ENCODE data around the gene WIPI1. TPM values are rescaled to one million over a fixed set of nuclear protein-coding genes. Genes with fewer than 3 reads are reported as not detected.

WIPI1 gene
- total and polyA plus RNA-seq, 5 donors, result 42.6 to 71.3 (median 47.9) TPM

DNA sequence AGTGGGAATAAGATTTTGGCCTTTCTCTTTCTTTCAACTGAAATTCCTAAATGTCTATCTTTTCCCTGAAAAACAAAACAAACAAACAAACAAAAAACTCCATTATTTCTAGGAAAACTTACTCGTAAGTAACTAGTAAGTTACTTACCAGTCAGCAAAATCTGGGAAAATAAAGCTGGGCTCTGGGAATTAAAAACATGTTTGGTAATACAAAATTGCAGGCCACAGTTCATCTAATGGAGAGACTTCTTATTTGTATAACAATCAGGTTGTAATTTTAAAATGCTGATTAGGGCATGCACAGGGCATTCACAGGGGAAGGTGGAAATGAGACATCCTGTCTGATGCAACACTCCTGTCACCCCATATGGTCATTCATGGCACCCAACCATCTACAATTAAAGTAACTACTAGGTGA is 3.8 kb upstream of the WIPI1 start:
- DNase-seq (no peak), ATAC-seq (no peak)
- Histone ChIP-seq H3K9me3 (ENCODE audit: control insufficient read depth, low read length) (no peaks in the 10 kb centered on the region), H3K27me3 (ENCODE audit: control insufficient read depth, insufficient read depth) (no peaks in the 10 kb centered on the region), H3K4me3 (ENCODE audit: low read length) (no peak overlapping the region), H3K4me1 (ENCODE audit: control insufficient read depth, insufficient read depth, low read length) (no peaks in the 10 kb centered on the region), H3K27ac (ENCODE audit: low read length) (peak overlapping the region; percentile 73)
- intact Hi-C loops (cut with DNase I), result loop anchor here in 3 of 4 donors (5.0 to 10.0 kb wide), 6 partner anchors 54 to 294 kb away; partner anchors contain the start of gene PRKAR1A (in 1 of the 3)
- WGBS, result 81% methylated on average over 1 of the region's 1 CpG

- DNase-seq (no peak), ATAC-seq (no peak)
- Histone ChIP-seq H3K27ac (ENCODE audit: low read length) (peak overlapping the region; percentile 58), H3K27me3 (ENCODE audit: control insufficient read depth, insufficient read depth) (no peaks in the 10 kb centered on the region), H3K9me3 (ENCODE audit: control insufficient read depth, low read length) (no peaks in the 10 kb centered on the region), H3K4me1 (ENCODE audit: control insufficient read depth, insufficient read depth, low read length) (no peaks in the 10 kb centered on the region), H3K4me3 (ENCODE audit: low read length) (no peak overlapping the region)
- intact Hi-C loops (cut with DNase I), result loop anchor here in 3 of 4 donors (5.0 to 10.0 kb wide), 6 partner anchors 54 to 294 kb away; partner anchors contain the start of gene PRKAR1A (in 1 of the 3)
These were observed 3.4 kb upstream of the WIPI1 start for GRCh38 chr17:68460715-68461114.

GRCh38 chr17:68460146-68460545 is 2.9 kb upstream of the WIPI1 start:
- H3K4me3 ChIP-seq (ENCODE audit: low read length), result no peak overlapping the region
- no peaks in the 10 kb centered on the region for H3K9me3 ChIP-seq (ENCODE audit: control insufficient read depth, low read length)
- peak overlapping the region; percentile 75 for H3K27ac ChIP-seq (ENCODE audit: low read length)
- DNase-seq, result no peak
- ATAC-seq, result no peak
- intact Hi-C loops (cut with DNase I), result loop anchor here in 3 of 4 donors (5.0 to 10.0 kb wide), 6 partner anchors 55 to 295 kb away; partner anchors contain the start of gene PRKAR1A (in 1 of the 3)
- H3K4me1 ChIP-seq (ENCODE audit: control insufficient read depth, insufficient read depth, low read length), result no peaks in the 10 kb centered on the region
- WGBS, result 70% methylated on average over 2 of the region's 2 CpGs
- H3K27me3 ChIP-seq (ENCODE audit: control insufficient read depth, insufficient read depth), result no peaks in the 10 kb centered on the region

DNA sequence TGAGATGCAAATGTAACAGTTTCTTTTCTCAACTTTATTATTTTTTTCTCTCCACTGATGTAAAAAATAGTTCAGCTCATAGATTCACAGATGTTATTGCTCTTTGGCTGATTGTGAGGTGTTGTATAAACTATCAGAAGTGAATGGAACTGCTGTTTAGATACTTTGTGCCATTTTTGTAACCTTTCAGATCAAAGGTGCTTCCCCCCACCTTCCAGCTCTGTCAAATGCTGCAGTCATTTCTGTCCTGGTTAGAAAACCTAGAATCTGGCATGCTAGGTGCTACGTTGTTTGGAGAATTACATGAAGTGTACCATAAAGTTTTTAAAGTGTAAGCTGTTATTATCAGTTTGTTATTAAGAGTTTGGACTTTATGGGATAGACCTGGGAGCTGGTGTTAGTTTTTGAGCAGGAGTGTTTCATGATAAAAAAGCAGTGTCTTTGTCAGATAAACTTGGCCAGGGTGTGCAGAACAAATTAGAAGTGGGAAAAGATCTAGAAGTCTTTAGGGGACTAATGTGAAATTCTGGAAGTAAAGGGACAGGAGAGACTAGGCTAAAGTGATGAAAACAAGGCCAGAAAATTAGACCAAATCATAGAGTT is 1.8 kb upstream of the WIPI1 start:
- no peak for ATAC-seq
- H3K4me1 ChIP-seq (ENCODE audit: control insufficient read depth, insufficient read depth, low read length), result no peaks in the 10 kb centered on the region
- no peak overlapping the region for H3K4me3 ChIP-seq (ENCODE audit: low read length)
- H3K27me3 ChIP-seq (ENCODE audit: control insufficient read depth, insufficient read depth), result no peaks in the 10 kb centered on the region
- WGBS, result 43% methylated on average over 1 of the region's 1 CpG
- intact Hi-C loops (cut with DNase I), result no loop called here
- H3K9me3 ChIP-seq (ENCODE audit: control insufficient read depth, low read length), result no peaks in the 10 kb centered on the region
- no peak for DNase-seq
- H3K27ac ChIP-seq (ENCODE audit: low read length), result no peak overlapping the region

- intact Hi-C loops (cut with DNase I), result no loop called here
- 34% methylated on average over 12 of the region's 12 CpGs for WGBS
These were observed 1.2 kb upstream of the WIPI1 start for GRCh38 chr17:68458260-68459036.

DNA sequence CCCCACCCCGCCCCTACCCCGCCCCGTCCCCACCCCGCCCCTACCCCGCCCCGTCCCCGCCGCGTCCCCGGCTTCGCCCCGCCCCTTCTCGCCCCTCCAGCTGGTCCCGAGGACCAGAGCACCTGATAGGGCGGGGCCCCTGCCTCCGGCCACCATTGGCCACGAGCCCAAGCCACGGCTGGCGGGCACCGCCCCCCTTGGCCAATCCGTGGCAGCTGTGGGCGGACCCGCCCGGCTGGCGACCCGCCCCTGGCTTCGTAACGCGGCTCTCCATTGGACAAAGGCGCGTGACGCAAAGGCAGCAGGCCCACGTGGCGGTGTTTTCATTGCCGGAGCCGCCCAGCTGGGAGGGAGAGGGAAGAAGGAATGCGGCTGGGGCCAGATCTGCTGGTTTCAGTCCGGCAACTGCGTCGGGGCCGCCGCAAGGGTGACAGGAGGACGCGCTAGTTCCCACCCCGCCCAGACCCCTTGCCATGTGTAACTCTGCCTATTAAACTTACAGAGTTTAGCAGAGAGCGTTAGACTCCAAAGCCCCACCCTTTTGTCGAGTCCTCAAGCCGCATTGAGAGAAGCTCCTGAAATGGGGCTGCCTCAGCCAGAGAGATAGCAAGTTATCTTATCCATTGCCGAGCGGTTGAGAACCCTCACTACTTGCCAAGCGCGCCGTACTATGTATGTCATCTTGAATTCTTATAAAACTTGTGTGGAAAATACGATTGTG is 403 bp upstream of the WIPI1 start:
- intact Hi-C loops (cut with DNase I), result no loop called here
- 1% methylated on average over 50 of the region's 54 CpGs for WGBS
- Histone ChIP-seq H3K4me1 (ENCODE audit: control insufficient read depth, insufficient read depth, low read length) (no peaks in the 10 kb centered on the region), H3K9me3 (ENCODE audit: control insufficient read depth, low read length) (no peaks in the 10 kb centered on the region), H3K27ac (ENCODE audit: low read length) (peak overlapping the region; percentile 95), H3K27me3 (ENCODE audit: control insufficient read depth, insufficient read depth) (no peaks in the 10 kb centered on the region), H3K4me3 (ENCODE audit: low read length) (peak overlapping the region; percentile 87)
- DNase-seq (peak; percentile 99 to 100 (median 100)), ATAC-seq (peak; percentile 92 to 93)

More at GRCh38 chr17:68458260-68459036, 1.2 kb upstream of the WIPI1 start:
- Histone ChIP-seq H3K4me1 (ENCODE audit: control insufficient read depth, insufficient read depth, low read length) (no peaks in the 10 kb centered on the region), H3K9me3 (ENCODE audit: control insufficient read depth, low read length) (no peaks in the 10 kb centered on the region), H3K4me3 (ENCODE audit: low read length) (peak overlapping the region; percentile 43), H3K27me3 (ENCODE audit: control insufficient read depth, insufficient read depth) (no peaks in the 10 kb centered on the region), H3K27ac (ENCODE audit: low read length) (peak overlapping the region; percentile 95)
- DNase-seq (no peak), ATAC-seq (no peak)

- Histone ChIP-seq H3K9me3 (ENCODE audit: control insufficient read depth, low read length) (no peaks in the 10 kb centered on the region), H3K4me1 (ENCODE audit: control insufficient read depth, insufficient read depth, low read length) (no peaks in the 10 kb centered on the region), H3K27ac (ENCODE audit: low read length) (peak overlapping the region; percentile 99), H3K27me3 (ENCODE audit: control insufficient read depth, insufficient read depth) (no peaks in the 10 kb centered on the region), H3K4me3 (ENCODE audit: low read length) (peak overlapping the region; percentile 87)
- DNase-seq (peak; percentile 87 to 94 (median 91)), ATAC-seq (peak; percentile 82 to 86)
- WGBS, result 7% methylated on average over 23 of the region's 23 CpGs
- intact Hi-C loops (cut with DNase I), result no loop called here
These were observed 743 bp downstream of the WIPI1 start for GRCh38 chr17:68456339-68457167.

DNA sequence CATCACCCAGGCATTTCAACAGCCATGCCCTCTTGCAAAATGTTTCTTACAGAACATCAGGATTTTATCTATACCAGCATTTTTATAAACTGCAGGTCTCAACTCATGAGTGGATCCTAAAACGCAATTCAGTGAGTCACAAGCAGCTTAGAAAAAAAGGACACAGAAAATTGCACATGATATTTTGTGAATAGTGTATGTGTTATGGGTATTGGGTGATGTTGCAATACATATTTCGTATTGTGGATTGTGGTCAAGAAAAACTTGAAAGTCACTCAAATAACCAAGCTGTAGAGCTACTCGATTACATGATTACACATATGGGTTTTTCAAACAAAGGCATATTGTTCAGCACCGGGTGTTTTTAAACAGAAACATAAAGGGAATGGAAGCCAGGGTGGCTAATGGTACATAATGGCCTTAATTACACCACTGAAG is 1.4 kb downstream of the WIPI1 start:
- DNase-seq, result no peak
- H3K4me3 ChIP-seq (ENCODE audit: low read length), result peak overlapping the region; percentile 87
- ATAC-seq, result peak in 1 of 2 donors; percentile 0
- no peaks in the 10 kb centered on the region for H3K9me3 ChIP-seq (ENCODE audit: control insufficient read depth, low read length)
- 31% methylated on average over 4 of the region's 4 CpGs for WGBS
- H3K4me1 ChIP-seq (ENCODE audit: control insufficient read depth, insufficient read depth, low read length), result no peaks in the 10 kb centered on the region
- intact Hi-C loops (cut with DNase I), result no loop called here
- no peaks in the 10 kb centered on the region for H3K27me3 ChIP-seq (ENCODE audit: control insufficient read depth, insufficient read depth)
- H3K27ac ChIP-seq (ENCODE audit: low read length), result peak overlapping the region; percentile 99

DNA sequence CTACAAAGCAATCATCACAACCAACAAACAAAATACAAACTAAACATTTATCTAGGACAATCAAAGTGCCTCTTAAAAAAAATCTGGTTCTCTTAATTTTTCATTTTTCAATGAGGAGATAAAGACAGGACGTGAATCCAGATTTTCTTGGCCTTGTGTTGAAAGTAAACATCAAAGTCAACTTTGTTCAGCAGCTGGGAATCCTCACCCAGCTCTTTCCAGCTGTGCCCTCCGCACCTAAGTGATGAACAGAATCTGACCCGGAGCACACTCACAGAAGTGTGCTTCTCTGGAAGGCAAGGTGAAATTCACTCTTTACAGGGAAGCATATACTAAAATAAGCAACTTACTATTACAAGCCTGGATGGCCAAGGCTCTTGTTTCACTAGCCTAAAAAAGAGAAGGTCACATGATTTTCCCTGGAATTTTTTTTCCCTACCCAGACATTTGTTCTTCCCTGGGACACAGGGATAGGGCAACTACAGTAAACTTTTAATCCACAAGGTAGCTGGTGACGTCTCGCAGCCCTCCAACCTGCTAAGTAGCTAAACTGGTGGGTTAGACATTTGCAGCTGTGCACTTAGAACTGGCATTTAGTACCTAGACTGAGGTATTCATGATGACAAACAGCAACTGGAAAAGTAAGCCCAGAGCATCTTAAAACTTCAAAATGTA is 3.2 kb downstream of the WIPI1 start:
- no peak for ATAC-seq

DNA sequence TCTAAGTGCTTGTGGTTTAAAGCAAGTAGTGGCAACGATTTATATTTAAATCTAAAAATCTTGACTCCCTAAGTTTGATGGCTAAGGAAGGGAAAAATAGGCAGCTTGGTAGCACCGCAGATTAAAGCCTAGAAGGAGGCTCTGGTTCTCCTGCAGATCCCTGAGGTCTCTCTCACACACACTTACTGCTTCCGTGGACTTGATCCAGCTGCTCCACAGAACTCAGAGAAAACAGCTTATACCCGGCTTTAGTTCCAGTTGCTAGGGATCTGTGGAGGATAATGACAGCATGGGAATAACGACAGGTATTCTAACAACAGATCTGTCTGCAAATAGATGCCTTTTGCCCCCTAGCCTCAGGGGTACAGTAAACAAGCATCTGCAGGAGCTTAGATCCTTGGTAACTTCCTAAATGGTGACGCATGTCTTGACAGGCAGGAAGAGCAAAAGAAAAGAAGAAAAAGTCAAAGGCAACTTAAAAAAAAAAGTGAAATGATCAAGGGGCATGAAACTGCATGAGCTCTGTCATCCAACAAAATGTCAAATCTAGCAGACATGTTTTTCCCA is 4.5 kb downstream of the WIPI1 start:
- 55% methylated on average over 6 of the region's 6 CpGs for WGBS
- no peak for ATAC-seq
- Histone ChIP-seq H3K4me1 (ENCODE audit: control insufficient read depth, insufficient read depth, low read length) (no peaks in the 10 kb centered on the region), H3K27me3 (ENCODE audit: control insufficient read depth, insufficient read depth) (no peaks in the 10 kb centered on the region), H3K27ac (ENCODE audit: low read length) (no peak overlapping the region), H3K9me3 (ENCODE audit: control insufficient read depth, low read length) (no peaks in the 10 kb centered on the region), H3K4me3 (ENCODE audit: low read length) (no peak overlapping the region)
- no peak for DNase-seq
- intact Hi-C loops (cut with DNase I), result no loop called here

More for the DNA sequence above, 3.2 kb downstream of the WIPI1 start:
- DNase-seq, result no peak
- H3K4me3 ChIP-seq (ENCODE audit: low read length), result no peak overlapping the region
- 64% methylated on average over 5 of the region's 5 CpGs for WGBS
- no peaks in the 10 kb centered on the region for H3K4me1 ChIP-seq (ENCODE audit: control insufficient read depth, insufficient read depth, low read length)
- H3K9me3 ChIP-seq (ENCODE audit: control insufficient read depth, low read length), result no peaks in the 10 kb centered on the region
- H3K27ac ChIP-seq (ENCODE audit: low read length), result peak overlapping the region; percentile 46
- intact Hi-C loops (cut with DNase I), result no loop called here
- no peaks in the 10 kb centered on the region for H3K27me3 ChIP-seq (ENCODE audit: control insufficient read depth, insufficient read depth)

Data from right cardiac atrium (tissue), 5 donors.